ENCODE results near the gene RGS14. TPM values are rescaled to one million over a fixed set of nuclear protein-coding genes. Genes with fewer than 3 reads are reported as not detected.
A peak's percentile ranks its signal among the peaks of the same experiment; 100 is the strongest.
"Not testable (repeated sequence)": the region's sequence is repeated elsewhere in the genome, so short reads cannot be mapped to it uniquely, and the experiment has no call there.

Gene RGS14
- total and polyA plus RNA-seq, 7 experiments from 2014 or later, result 32.9 to 196 (median 100) TPM

GRCh38 chr5:177339107-177339638 lies 18.6 kb upstream of the RGS14 start:
- DNase-seq (no peak), ATAC-seq (no peak)
- CTCF ChIA-PET, result no interaction called here
- Histone ChIP-seq H3K4me3 (ENCODE audit: low read length) (no peak overlapping the region), H3K27me3 (ENCODE audit: control insufficient read depth in 2 of 2, insufficient read depth in 2 of 2, low read length in 2 of 2) (no peaks in the 10 kb centered on the region), H3K9me3 (ENCODE audit: control insufficient read depth in 2 of 3, low read length in 3 of 3) (no peaks in the 10 kb centered on the region), H3K4me1 (ENCODE audit: control insufficient read depth in 2 of 2, insufficient read depth in 2 of 2, low read length in 2 of 2) (no peaks in the 10 kb centered on the region), H3K36me3 (ENCODE audit: control insufficient read depth in 2 of 3, insufficient read depth in 3 of 3, low read length in 3 of 3) (peaks cover 7 to 77% (median 38%) of the 10 kb centered on the region in 3 experiments), H3K27ac (ENCODE audit: low read depth, low read length) (no peak overlapping the region)
- Mint-ChIP-seq H3K27me3 (no peaks in the 10 kb centered on the region), H3K27ac (peak overlapping the region in 2 of 9 donors; percentile 32 to 33), H3K4me1 (peaks cover 5 to 25% (median 23%) of the 10 kb centered on the region in 7 donors), H3K36me3 (peaks cover 14 to 47% (median 27%) of the 10 kb centered on the region in 5 donors), H3K4me3 (no peak overlapping the region), H3K9me3 (peaks cover 0 to 3% (median 0%) of the 10 kb centered on the region in 11 donors)
- intact Hi-C loops (cut with micrococcal nuclease), result no loop called here
- POLR2A ChIA-PET, result no interaction called here

DNA sequence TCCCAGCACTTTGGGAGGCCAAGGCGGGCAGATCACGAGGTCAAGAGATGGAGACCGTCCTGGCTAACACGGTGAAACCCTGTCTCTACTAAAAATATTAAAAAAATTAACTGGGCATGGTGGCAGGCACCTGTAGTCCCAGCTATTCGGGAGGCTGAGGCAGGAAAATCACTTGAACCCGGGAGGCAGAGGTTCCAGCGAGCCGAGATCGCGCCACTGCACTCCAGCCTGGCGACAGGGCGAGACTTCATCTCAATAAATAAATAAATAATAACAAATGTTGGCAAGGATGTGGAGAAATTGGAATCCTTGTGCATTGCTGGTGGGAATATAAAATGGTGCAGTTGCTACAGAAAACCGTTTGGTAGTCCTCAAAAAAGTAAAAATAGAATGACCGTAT lies 14.7 kb upstream of the RGS14 start:
- peaks cover 18 to 44% (median 43%) of the 10 kb centered on the region in 7 donors for H3K4me1 Mint-ChIP-seq

GRCh38 chr5:177343777-177344176 lies 13.9 kb upstream of the RGS14 start:
- H3K27me3 ChIP-seq (ENCODE audit: control insufficient read depth in 2 of 2, insufficient read depth in 2 of 2, low read length in 2 of 2), result no peaks in the 10 kb centered on the region
- POLR2A ChIA-PET, result interaction anchor here (1.1 kb wide), 1 partner anchor 12 kb away, joined by 4 read pairs; no protein-coding TSS in a partner anchor
- H3K4me3 Mint-ChIP-seq, result peak overlapping the region in 2 of 10 donors; percentile 6 to 18
- no peak overlapping the region for H3K4me3 ChIP-seq (ENCODE audit: low read length)
- peaks cover 0 to 3% (median 0%) of the 10 kb centered on the region in 11 donors for H3K9me3 Mint-ChIP-seq
- peaks cover 6 to 52% (median 7%) of the 10 kb centered on the region in 3 experiments for H3K36me3 ChIP-seq (ENCODE audit: control insufficient read depth in 2 of 3, insufficient read depth in 3 of 3, low read length in 3 of 3)
- intact Hi-C loops (cut with micrococcal nuclease), result no loop called here
- peak overlapping the region in 1 of 9 donors; percentile 57 for H3K27ac Mint-ChIP-seq
- H3K27ac ChIP-seq (ENCODE audit: low read depth, low read length), result no peak overlapping the region
- H3K4me1 ChIP-seq (ENCODE audit: control insufficient read depth in 2 of 2, insufficient read depth in 2 of 2, low read length in 2 of 2), result peaks cover 8 to 9% of the 10 kb centered on the region in 2 donors
- no peaks in the 10 kb centered on the region for H3K27me3 Mint-ChIP-seq
- peaks cover 13 to 37% (median 17%) of the 10 kb centered on the region in 5 donors for H3K36me3 Mint-ChIP-seq
- CTCF ChIA-PET, result interaction anchor here (0.7 to 0.8 kb wide), 2 partner anchors 26 to 776 kb away, joined by 3 read pairs; no protein-coding TSS in a partner anchor
- peaks cover 18 to 44% (median 44%) of the 10 kb centered on the region in 7 donors for H3K4me1 Mint-ChIP-seq
- H3K9me3 ChIP-seq (ENCODE audit: control insufficient read depth in 2 of 3, low read length in 3 of 3), result no peaks in the 10 kb centered on the region
- DNase-seq, result no peak
- ATAC-seq, result no peak

More for the DNA sequence above, 14.7 kb upstream of the RGS14 start:
- H3K27me3 Mint-ChIP-seq; H3K9me3 Mint-ChIP-seq; H3K4me3 Mint-ChIP-seq; H3K9me3 ChIP-seq (ENCODE audit: control insufficient read depth in 2 of 3, low read length in 3 of 3); POLR2A ChIA-PET; intact Hi-C loops (cut with micrococcal nuclease); H3K27me3 ChIP-seq (ENCODE audit: control insufficient read depth in 2 of 2, insufficient read depth in 2 of 2, low read length in 2 of 2); H3K4me1 ChIP-seq (ENCODE audit: control insufficient read depth in 2 of 2, insufficient read depth in 2 of 2, low read length in 2 of 2); DNase-seq; H3K27ac ChIP-seq (ENCODE audit: low read depth, low read length); H3K27ac Mint-ChIP-seq; ATAC-seq; H3K4me3 ChIP-seq (ENCODE audit: low read length); CTCF ChIA-PET: not testable (repeated sequence)
- peaks cover 7 to 60% (median 8%) of the 10 kb centered on the region in 3 experiments for H3K36me3 ChIP-seq (ENCODE audit: control insufficient read depth in 2 of 3, insufficient read depth in 3 of 3, low read length in 3 of 3)
- H3K36me3 Mint-ChIP-seq, result peaks cover 13 to 37% (median 17%) of the 10 kb centered on the region in 5 donors

- H3K9me3 ChIP-seq (ENCODE audit: control insufficient read depth in 2 of 3, low read length in 3 of 3), result no peaks in the 10 kb centered on the region
- Mint-ChIP-seq H3K4me3 (peak overlapping the region in 1 of 10 donors; percentile 48), H3K36me3 (peaks cover 10 to 38% (median 19%) of the 10 kb centered on the region in 5 donors), H3K9me3 (peaks cover 0 to 1% (median 0%) of the 10 kb centered on the region in 11 donors), H3K27ac (no peak overlapping the region), H3K27me3 (no peaks in the 10 kb centered on the region), H3K4me1 (peaks cover 25 to 49% (median 46%) of the 10 kb centered on the region in 7 donors)
- H3K27ac ChIP-seq (ENCODE audit: low read depth, low read length), result no peak overlapping the region
- intact Hi-C loops (cut with micrococcal nuclease), result no loop called here
- no peaks in the 10 kb centered on the region for H3K27me3 ChIP-seq (ENCODE audit: control insufficient read depth in 2 of 2, insufficient read depth in 2 of 2, low read length in 2 of 2)
- ATAC-seq (no peak), DNase-seq (no peak)
- ChIA-PET CTCF (no interaction called here), POLR2A (no interaction called here)
- H3K4me1 ChIP-seq (ENCODE audit: control insufficient read depth in 2 of 2, insufficient read depth in 2 of 2, low read length in 2 of 2), result peaks cover 16 to 19% of the 10 kb centered on the region in 2 donors
- no peak overlapping the region for H3K4me3 ChIP-seq (ENCODE audit: low read length)
- peaks cover 6 to 50% (median 7%) of the 10 kb centered on the region in 3 experiments for H3K36me3 ChIP-seq (ENCODE audit: control insufficient read depth in 2 of 3, insufficient read depth in 3 of 3, low read length in 3 of 3)
Measured at GRCh38 chr5:177344891-177345290, 12.8 kb upstream of the RGS14 start.

GRCh38 chr5:177346820-177347219 lies 10.9 kb upstream of the RGS14 start:
- peak overlapping the region in 6 of 10 donors; percentile 16 to 65 (median 30) for H3K4me3 Mint-ChIP-seq
- H3K9me3 Mint-ChIP-seq, result no peaks in the 10 kb centered on the region
- peak overlapping the region in 3 of 9 donors; percentile 29 to 38 (median 32) for H3K27ac Mint-ChIP-seq
- H3K4me1 ChIP-seq (ENCODE audit: control insufficient read depth in 2 of 2, insufficient read depth in 2 of 2, low read length in 2 of 2), result peaks cover 29 to 31% of the 10 kb centered on the region in 2 donors
- no peaks in the 10 kb centered on the region for H3K27me3 ChIP-seq (ENCODE audit: control insufficient read depth in 2 of 2, insufficient read depth in 2 of 2, low read length in 2 of 2)
- ChIA-PET CTCF (interaction anchor here (1.3 kb wide), 1 partner anchor 37 kb away, joined by 3 read pairs; no protein-coding TSS in a partner anchor), POLR2A (interaction anchor here (1.1 kb wide), 2 partner anchors 24 to 170 kb away, joined by 3 read pairs; no protein-coding TSS in a partner anchor)
- no peak for DNase-seq
- H3K4me3 ChIP-seq (ENCODE audit: low read length), result no peak overlapping the region
- no peak for ATAC-seq
- H3K9me3 ChIP-seq (ENCODE audit: control insufficient read depth in 2 of 3, low read length in 3 of 3), result no peaks in the 10 kb centered on the region
- H3K36me3 Mint-ChIP-seq, result peaks cover 8 to 30% (median 12%) of the 10 kb centered on the region in 5 donors
- intact Hi-C loops (cut with micrococcal nuclease), result no loop called here
- peaks cover 2 to 49% (median 5%) of the 10 kb centered on the region in 3 experiments for H3K36me3 ChIP-seq (ENCODE audit: control insufficient read depth in 2 of 3, insufficient read depth in 3 of 3, low read length in 3 of 3)
- no peaks in the 10 kb centered on the region for H3K27me3 Mint-ChIP-seq
- peaks cover 36 to 58% (median 54%) of the 10 kb centered on the region in 7 donors for H3K4me1 Mint-ChIP-seq
- H3K27ac ChIP-seq (ENCODE audit: low read depth, low read length), result no peak overlapping the region

- intact Hi-C loops (cut with micrococcal nuclease), result no loop called here
- ChIA-PET CTCF (no interaction called here), POLR2A (interaction anchor here (1.1 kb wide), 1 partner anchor 23 kb away, joined by 3 read pairs; no protein-coding TSS in a partner anchor)
- Histone ChIP-seq H3K36me3 (ENCODE audit: control insufficient read depth in 2 of 3, insufficient read depth in 3 of 3, low read length in 3 of 3) (peaks cover 0 to 48% (median 5%) of the 10 kb centered on the region in 3 experiments), H3K9me3 (ENCODE audit: control insufficient read depth in 2 of 3, low read length in 3 of 3) (no peaks in the 10 kb centered on the region), H3K4me1 (ENCODE audit: control insufficient read depth in 2 of 2, insufficient read depth in 2 of 2, low read length in 2 of 2) (peaks cover 29 to 35% of the 10 kb centered on the region in 2 donors), H3K27me3 (ENCODE audit: control insufficient read depth in 2 of 2, insufficient read depth in 2 of 2, low read length in 2 of 2) (no peaks in the 10 kb centered on the region), H3K27ac (ENCODE audit: low read depth, low read length) (no peak overlapping the region), H3K4me3 (ENCODE audit: low read length) (no peak overlapping the region)
- Mint-ChIP-seq H3K27me3 (no peaks in the 10 kb centered on the region), H3K4me3 (peak overlapping the region in 7 of 10 donors; percentile 7 to 59 (median 23)), H3K4me1 (peaks cover 43 to 62% (median 57%) of the 10 kb centered on the region in 7 donors), H3K36me3 (peaks cover 8 to 29% (median 11%) of the 10 kb centered on the region in 5 donors), H3K9me3 (no peaks in the 10 kb centered on the region), H3K27ac (no peak overlapping the region)
- no peak for DNase-seq
- ATAC-seq, result no peak
Measured at GRCh38 chr5:177347699-177348098, 10.0 kb upstream of the RGS14 start.

All from naive thymus-derived CD4-positive, alpha-beta T cell (primary cell).